ENCODE data around the gene MESD.
A peak's percentile ranks its signal among the peaks of the same experiment; 100 is the strongest.

The MESD gene

DNA sequence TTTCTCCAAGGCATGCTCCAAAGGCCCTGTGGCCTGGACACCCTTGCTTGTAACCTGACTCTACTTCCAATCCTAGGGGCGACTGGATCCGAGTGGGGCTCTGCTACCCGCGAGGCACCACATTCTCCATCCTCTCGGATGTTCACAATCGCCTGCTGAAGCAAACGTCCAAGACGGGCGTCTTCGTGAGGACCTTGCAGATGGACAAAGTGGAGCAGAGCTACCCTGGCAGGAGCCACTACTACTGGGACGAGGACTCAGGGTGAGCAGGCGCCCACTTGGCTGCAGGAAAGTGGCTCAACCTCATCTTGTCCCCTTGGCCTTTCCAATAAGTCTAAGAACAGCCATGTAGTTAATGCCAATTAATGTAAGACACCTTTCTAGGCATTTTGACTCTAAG lies 51.9 kb downstream of the MESD start:
- no peak for DNase-seq (ENCODE audit: low spot score)

DNA sequence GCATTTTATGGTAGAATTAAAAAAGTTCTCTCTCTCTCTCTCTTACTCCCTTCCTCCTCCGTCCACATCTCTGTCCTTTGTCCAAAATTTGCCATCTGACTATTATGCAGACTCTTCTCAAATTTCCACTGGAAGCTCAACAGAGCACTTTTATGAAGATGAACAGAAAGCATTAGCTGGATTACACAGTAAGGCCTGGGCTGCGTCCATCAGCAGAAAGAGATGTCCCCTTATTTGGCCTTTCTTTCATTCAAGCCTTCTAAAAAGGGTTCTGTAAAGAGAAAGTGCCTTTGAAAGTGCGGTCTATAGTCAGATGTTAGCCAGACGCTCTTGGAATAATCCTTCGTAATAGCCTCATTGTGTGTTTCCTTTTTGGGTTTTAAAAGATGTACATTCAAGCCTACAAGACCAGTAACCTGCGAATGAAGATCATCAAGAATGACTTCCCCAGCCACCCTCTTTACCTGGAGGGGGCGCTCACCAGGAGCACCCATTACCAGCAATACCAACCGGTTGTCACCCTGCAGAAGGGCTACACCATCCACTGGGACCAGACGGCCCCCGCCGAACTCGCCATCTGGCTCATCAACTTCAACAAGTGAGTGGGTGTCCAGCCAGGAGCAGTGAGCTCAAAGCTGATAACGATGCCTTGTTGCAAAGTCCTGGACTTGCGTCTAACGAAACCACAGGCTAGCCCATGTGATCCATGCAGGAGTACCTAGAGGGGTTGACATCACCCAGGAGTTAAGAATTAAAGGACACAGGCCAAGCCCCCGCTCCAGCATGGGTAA lies 53.1 kb downstream of the MESD start:
- DNase-seq (ENCODE audit: low spot score): no peak

DNA sequence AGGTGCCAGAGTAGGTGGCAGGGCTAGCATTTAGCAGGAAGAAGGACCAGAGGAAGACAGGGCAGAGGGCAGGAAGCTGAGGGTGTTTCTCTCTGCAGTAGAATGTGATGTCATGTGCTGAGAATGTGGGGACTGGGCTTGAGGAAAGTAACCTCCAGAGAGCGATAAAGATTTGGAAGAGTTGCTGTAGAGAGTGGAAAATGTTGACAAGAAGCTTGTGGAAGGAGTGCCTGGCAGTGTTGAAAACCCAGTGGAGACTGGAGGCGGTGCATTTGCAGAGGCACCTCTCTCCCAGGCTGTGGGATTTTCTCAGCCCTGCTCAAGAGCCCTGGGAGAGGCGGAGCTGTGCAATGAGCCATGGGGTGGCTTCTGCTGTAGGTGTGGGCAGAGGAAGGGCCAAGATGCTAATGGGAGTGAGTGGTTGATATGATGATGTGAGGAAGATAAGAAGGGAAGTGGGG lies 54.8 kb downstream of the MESD start:
- peak; percentile 82 for DNase-seq (ENCODE audit: low spot score)

DNA sequence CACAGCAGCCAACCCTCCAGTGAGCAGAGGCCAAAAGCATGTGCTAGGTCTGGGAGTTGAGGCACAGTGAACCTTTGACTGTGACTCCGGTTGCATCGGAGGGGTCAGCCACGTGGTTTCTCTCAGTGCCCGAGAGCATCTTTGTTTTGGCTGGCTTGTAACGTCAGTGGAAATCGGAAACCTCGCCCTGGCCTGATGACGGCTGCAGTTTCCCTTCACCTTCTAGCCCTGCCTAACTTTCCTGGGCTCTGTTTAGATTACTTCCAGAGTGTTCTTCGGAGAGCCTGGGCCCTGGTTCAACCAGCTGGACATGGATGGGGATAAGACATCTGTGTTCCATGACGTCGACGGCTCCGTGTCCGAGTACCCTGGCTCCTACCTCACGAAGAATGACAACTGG lies 56.6 kb downstream of the MESD start:
- no peak for DNase-seq (ENCODE audit: low spot score)

DNA sequence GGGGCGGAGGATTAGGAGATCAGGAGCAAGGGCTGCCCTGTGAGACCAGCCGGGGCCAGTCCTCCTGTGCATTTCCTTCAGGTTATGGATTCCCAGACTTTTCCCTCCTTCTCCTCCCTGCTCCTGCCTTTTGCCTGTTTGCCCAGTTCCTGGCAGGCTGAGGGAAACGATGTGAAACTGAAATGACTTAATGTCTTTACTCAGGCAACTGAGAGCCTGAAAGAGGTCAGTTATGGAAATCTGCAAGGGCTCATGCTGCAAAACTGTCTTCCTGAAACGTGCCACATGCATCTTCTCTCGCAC lies 57.2 kb downstream of the MESD start:
- no peak for DNase-seq (ENCODE audit: low spot score)

DNA sequence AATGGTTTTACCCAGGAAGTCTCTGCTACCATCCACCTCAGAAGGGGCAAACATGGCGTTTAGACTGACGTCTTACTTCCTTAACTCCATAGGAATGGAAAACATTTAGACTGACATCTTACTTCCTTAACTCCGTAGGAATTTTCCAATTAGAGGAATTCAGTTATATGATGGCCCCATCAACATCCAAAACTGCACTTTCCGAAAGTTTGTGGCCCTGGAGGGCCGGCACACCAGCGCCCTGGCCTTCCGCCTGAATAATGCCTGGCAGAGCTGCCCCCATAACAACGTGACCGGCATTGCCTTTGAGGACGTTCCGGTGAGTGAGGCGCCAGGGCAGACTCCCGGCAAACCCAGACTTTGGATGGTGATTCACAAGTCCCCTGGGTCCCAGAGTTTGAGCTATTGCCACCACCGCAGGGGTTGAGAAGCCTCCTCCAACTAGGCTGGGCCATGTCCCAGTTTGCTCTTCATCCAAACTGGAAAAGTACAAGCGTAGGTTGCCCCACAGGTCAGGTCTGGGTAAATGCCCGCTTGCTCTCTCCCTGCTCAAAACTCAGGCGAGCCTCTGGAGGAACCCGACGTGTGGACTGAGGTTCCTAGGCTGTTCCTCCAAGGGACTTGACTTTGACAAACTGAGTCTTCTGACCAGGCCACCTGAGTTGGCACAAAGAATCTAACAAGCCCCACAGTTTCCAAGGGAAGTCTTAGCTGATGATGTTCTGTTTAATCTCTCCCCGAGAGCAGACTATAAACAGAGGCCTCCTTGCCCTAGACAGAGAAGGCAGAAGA lies 57.7 kb downstream of the MESD start:
- DNase-seq (ENCODE audit: low spot score): no peak

DNA sequence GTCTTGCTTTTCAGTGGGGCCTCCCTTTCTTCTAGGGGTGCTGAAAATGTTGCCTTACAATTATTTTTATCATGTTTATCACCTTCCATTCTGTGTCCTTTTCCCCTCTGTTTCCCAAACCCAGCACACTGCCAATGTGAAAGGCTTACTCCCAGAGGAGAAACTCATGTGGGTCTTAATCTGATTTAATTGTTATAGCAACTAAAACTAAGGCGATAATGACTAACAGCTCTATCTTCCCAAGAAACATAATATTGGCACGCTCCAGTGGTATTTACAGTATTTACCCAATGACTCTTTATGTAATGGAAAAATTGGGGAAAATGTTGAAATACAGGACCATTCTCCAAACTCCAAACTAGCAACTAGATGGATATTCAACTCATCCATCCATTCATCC lies 58.4 kb downstream of the MESD start:
- DNase-seq (ENCODE audit: low spot score): no peak

DNA sequence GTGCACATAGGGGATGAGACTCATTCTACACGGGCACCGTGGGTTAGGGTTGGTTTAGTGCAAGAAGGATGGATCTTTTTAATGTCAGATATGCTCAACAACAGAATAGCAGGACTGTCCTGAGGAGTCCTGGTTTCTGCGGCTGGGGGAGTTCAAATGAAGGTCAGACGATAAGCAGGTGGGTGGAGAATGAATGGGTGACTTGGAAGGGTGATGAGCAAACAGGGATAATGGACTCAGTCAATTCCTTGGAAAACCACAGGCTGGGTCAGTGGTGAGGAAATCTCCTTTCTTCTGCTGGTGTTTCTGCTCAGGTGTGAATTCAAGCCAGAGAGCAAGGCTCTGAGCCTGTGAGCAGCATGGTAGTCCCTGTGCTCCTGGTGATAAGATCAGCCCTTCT lies 59.9 kb downstream of the MESD start:
- DNase-seq (ENCODE audit: low spot score): peak; percentile 45

DNA sequence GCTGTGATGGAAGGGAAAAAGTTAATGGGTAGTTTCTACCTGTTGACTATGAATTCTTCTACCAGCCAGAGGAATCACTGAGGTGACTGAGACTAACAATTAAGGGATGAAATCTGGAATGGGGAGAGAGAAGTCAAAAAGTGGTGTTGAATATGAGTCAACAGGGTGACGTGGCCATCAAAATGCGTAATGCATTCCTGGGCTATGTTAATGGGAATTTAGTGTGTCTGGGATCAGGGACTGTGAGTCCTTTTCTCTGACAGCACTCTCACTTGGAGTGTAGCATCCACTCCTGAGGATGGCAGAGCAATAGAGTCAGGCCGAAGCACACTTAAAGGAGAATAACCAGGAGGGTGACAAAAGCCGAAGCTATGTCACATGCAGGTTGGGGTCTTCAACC lies 60.4 kb downstream of the MESD start:
- DNase-seq (ENCODE audit: low spot score): peak; percentile 51

DNA sequence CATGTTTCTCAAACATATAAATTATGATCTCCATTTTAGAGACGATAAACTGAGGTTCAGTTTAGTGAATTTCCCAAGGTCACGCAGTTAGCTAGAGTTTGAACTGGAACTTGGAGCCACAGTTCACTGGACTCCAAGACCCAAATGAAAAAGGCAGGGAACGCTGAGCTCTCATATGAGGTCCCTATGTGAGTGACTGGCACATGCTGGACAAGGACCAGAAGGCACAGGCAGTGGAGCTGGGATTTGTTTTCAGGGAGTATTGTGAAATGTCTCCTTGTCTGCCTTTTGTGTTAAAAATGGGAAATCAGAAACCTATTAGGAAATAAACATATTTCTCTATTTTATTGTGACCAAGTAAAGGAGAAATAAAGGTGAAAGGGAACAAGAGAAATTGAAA lies 63.5 kb downstream of the MESD start:
- no peak for DNase-seq (ENCODE audit: low spot score)

DNA sequence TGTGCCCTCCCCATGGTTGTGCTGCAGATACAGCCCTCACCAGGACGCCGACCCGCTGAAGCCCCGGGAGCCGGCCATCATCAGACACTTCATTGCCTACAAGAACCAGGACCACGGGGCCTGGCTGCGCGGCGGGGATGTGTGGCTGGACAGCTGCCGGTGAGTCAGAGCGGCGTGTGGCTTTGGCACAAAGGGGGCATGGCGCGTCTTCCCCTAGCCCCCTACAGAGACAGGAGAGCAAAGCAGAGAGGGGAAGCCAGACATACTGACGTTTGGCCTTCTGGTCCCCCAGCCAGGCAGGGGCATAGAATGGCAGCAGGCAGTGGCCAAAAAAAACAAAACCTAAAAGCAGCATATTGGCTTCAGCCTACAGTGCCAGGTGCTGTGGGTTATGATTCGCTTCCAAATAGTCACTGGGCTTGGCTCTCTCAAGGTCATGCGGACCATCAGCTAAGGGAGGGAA lies 64.0 kb downstream of the MESD start:
- no peak for DNase-seq (ENCODE audit: low spot score)

DNA sequence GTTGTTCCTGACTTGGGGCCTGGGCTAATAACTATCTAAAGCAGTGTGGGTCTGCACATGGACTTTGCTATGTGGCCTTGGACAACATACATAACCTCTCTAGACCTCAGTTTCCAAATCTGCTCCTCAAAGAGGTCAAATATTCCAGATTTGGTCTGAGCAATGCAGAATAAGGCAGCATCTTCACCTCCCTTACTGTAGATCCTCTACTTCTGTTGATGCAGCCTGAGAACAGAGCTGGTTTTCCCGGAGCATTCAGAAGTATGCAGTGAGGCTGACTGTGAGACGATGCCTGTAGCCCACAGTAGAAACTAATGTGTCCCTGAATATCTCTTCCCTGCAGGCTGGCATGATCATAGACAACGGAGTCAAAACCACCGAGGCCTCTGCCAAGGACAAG lies 65.3 kb downstream of the MESD start:
- DNase-seq (ENCODE audit: low spot score): no peak

DNA sequence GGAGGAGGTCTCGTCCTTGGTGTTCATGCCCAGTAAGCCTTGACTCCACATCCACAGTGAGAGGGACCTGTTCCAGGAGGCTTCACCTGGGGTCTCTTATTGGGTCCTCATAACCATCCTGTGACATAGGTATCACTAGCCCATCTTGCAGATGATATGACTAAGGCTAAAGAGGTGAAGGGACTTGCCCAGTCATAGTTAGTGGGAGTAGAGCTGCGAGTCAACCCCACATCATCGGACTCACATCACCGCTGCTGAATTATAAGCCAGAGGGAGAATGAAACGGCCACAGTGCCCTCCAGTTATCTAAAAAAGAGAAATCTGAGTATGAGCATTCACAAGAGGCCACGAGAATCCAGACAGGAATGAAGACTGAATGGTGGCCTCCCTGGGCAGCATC lies 66.0 kb downstream of the MESD start:
- DNase-seq (ENCODE audit: low spot score): peak; percentile 35

DNA sequence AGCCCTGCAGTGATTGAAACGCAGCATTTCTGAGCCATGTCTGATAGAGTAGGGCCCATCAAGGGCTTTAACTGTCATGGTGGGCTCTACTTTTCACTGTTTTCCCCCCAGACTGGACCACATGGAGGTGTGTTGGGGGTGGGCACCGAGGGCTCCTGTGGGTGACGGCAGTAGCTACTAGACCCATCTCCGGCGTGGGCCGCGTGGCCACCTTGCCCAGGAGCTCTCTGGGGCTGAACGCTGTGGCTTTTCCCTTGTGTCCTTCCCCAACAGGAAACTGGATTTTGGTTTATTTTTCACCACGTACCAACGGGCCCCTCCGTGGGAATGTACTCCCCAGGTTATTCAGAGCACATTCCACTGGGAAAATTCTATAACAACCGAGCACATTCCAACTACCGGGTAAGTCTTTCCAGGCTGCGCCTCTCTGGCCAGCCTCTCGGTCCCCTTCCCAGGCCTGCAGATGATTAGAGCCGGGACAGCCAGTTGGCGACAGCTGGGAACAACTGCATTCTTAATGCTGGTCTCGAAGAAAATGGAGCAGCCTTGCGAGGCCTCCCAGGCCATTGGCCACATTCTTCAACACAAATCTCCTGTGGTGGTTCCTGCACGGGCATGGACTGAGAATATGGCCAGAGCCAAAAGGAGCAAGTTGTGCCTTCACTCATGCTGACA lies 67.7 kb downstream of the MESD start:
- DNase-seq (ENCODE audit: low spot score): no peak

DNA sequence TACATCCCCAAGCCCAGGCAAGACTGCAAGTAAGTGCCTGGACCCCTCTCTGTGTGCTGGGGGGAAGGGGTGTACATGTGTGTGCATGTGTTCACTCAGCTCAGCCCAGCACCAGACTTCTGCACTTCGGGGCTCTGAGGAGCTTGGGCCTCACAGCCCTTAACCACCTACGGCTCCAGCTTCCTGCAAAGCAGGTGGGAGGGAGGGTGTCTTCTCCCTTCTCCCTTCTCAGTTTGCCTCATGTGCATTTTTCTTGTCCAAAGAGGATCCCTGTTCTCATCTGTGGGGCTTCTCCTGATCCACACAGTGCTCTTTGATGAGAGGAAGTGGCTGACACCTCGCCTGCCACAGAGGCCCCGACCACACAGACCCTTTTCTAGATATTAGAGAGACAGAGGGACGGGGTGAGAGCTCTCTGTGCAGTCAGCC lies 69.3 kb downstream of the MESD start:
- no peak for DNase-seq (ENCODE audit: low spot score)

DNA sequence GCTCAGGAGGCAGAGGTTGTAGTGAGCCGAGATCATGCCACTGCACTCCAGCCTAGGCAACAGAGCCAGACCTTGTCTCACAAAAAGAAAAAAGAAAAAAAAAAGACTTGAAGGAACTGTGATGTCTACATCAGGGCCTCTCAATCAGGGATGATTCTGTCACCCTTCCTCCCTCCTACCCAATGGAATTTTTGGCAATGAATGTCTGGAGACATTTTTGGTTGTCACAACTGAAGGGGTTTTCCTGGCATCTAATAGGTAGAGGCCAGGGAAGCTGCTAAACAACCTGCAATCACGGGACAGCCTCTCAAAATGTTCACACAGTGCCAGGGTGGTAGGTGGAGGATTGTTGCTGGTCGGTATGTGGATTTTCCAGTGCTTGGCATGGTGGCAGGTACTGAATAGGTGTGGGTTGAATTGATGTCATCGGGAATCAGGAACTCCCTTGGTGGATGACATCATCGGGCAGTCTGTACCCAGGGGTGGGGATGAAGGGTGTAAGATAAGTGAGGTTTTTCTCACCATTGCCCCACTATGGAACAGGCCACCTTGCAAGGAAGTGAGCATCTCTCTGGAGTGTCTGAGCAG lies 71.3 kb downstream of the MESD start:
- DNase-seq (ENCODE audit: low spot score): peak; percentile 5

DNA sequence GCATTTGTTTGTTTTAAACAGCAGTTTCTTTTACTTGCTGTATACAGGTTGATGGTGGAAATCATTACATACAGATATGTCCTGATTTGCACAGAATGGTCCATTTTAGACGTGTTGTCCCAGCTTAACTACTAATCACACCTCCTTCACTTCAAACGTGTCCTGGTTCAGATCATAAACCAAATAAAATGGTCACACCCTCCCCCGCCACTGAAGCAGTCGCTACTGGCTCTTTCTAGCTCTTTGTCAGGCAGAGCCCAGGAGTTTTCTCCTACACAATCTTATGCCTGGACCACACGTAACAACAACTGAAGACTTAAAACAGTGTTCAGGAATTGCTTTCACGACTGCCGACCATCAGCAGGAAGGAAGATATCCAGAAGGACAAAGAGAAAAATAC lies 73.6 kb downstream of the MESD start:
- no peak for DNase-seq (ENCODE audit: low spot score)

DNA sequence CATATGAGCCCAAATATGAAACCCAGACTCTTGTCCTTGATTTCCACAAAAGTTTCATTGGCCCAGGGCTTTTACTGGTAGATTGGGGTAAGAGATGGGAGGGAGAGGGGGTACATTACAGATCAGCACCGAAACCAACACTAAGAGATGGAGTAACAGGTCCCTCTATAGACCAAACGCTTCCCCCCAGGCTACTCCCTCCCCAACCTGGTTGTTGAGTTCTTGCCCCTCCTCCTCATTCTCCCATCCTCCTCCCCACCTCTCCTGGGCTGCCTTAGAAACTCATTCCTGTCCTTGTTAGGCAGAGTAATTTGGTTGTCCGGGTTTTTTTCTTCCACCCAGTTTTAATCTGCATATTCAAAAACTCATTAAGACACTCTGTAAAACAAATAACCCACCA lies 74.1 kb downstream of the MESD start:
- no peak for DNase-seq (ENCODE audit: low spot score)

DNA sequence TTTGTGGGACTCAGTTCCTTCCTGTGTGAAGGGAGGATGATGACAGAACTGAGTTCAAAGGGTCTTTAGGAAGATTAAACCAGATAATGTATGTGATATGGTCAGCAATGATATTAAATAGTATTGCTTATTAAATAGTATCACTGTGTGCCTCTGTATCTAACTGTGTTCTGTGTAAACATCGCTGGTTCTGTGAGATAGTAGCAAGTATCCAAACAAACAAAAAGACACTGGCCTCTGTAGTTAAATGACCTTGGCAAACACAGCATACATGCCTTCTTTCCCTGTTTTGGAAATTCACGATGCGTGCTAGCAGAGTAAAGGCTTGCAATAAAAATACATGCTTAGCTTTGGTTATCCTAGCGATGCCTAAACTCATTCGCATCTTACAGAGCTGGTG lies 76.1 kb downstream of the MESD start:
- DNase-seq (ENCODE audit: low spot score): no peak

DNA sequence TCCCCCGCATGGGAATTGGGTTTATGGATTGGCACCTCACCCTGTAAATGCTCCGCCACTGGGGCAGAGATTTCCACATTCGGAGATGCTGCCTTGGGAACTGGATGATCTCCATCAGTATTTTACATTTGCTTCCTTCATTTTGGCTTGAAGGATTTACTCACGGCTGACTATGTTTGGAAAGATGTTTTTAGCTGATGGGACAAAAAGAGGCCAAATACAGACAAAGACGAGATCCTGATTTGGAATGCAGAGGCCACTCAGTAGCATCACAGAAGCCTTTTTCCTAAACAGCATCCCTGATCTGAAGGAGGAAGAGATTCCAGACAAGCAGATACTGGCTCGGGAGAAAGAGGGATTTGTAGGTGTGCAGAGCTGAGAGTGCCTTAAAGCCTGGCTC lies 76.9 kb downstream of the MESD start:
- no peak for DNase-seq (ENCODE audit: low spot score)

DNA sequence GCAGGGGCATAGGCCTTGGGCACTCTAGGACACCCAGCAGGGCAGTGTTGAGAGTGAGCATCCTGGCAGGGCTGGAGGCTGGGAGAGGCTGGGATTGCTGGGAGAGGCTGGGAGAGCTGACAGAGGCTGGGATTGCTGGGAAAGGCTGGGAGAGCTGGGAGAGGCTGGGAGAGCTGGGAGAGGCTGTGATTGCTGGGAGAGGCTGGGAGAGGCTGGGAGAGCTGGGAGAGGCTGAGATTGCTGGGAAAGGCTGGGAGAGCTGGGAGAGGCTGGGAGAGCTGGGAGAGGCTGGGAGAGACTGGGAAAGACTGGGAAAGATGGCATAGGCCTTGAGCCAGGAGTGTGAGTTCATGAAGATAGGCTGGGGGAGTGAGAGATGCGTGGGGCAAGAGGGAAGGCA lies 77.8 kb downstream of the MESD start:
- no peak for DNase-seq (ENCODE audit: low spot score)

DNA sequence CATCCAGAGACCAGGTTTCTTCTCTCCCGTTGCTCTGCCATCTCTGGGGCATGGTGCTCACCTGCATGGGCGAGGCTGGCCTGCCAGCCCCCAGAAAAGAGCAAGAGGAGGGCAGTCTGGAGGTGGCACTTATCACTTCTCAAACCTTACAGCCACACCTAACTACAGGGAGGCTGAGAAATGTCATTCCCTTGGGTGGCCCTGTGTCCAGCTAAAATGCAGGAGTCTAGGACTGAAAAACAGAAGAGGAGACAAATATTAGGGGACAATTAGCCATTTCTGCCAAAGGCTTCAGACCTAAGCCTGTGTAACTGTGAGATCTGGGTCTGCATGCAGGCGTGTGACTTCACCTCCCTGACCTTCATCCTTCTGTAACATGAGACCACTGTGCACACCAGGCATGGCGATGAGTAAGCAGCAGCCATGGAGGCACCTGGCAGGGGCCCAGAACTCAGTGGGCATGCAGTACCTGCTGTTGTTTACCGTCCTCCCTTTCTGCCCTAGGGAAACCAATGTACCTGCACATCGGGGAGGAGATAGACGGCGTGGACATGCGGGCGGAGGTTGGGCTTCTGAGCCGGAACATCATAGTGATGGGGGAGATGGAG lies 83.4 kb downstream of the MESD start:
- DNase-seq (ENCODE audit: low spot score): peak; percentile 87
